Stimulated activated memory B cell treated with anti-CD40 and anti-IgM and Interleukin-4, amounts not matched to agents 10 μg/mL and 1 μg/mL and 100 μg/mL, for 72 hours (primary cell): Measurements from ENCODE around the gene BHLHE40.

Experiments
- ATAC-seq: fragments of 150-1000 bp; cut with Tn5 transposase; 2 replicates; pipeline ENCODE4 v1.10.0; 2021
- H3K27ac Mint-ChIP-seq: one replicate; pipeline ENCODE4 v1.8.0; 2022; ENCODE audit warnings: mild to moderate bottlenecking, mixed read lengths
- H3K27me3 Mint-ChIP-seq: one replicate; pipeline ENCODE4 v1.8.0; 2022; ENCODE audit warnings: mixed read lengths
- H3K36me3 Mint-ChIP-seq: one replicate; pipeline ENCODE4 v1.8.0; 2022; ENCODE audit warnings: mixed read lengths
- H3K4me1 Mint-ChIP-seq: one replicate; pipeline ENCODE4 v1.8.0; 2022; ENCODE audit warnings: mixed read lengths
- H3K4me3 Mint-ChIP-seq: one replicate; pipeline ENCODE4 v1.8.0; 2022; ENCODE audit warnings: mild to moderate bottlenecking, moderate library complexity, mixed read lengths
- H3K9me3 Mint-ChIP-seq: one replicate; pipeline ENCODE4 v1.8.0; 2022; ENCODE audit warnings: mixed read lengths

BHLHE40 gene

GRCh38 chr3:4979428-4980228 lies at the start of gene BHLHE40:
Gene BHLHE40 (plus strand): TSS chr3:4979437. CDS start chr3:4979719, 282 bp downstream.
- H3K4me1 Mint-ChIP-seq: peaks cover 59% of the 10 kb centered on the region
- peak within 1 kb of the TSS; percentile 98 for H3K27ac Mint-ChIP-seq
- ATAC-seq: peak; percentile 29
- H3K4me3 Mint-ChIP-seq: peak within 1 kb of the TSS; percentile 98
- peaks cover 49% of the 10 kb centered on the region for H3K36me3 Mint-ChIP-seq
- H3K27me3 Mint-ChIP-seq: no peaks in the 10 kb centered on the region
- no peaks in the 10 kb centered on the region for H3K9me3 Mint-ChIP-seq

- no peak for ATAC-seq
- H3K27me3 Mint-ChIP-seq: no peaks in the 10 kb centered on the region
- H3K4me1 Mint-ChIP-seq: peaks cover 18% of the 10 kb centered on the region
- no peak overlapping the region for H3K4me3 Mint-ChIP-seq
- no peaks in the 10 kb centered on the region for H3K36me3 Mint-ChIP-seq
- H3K9me3 Mint-ChIP-seq: no peaks in the 10 kb centered on the region
- no peak overlapping the region for H3K27ac Mint-ChIP-seq
Measured at GRCh38 chr3:4930501-4930900, 48.7 kb upstream of the BHLHE40 start.

- no peaks in the 10 kb centered on the region for H3K36me3 Mint-ChIP-seq
- ATAC-seq: no peak
- H3K27me3 Mint-ChIP-seq: no peaks in the 10 kb centered on the region
- H3K27ac Mint-ChIP-seq: no peak overlapping the region
- H3K4me1 Mint-ChIP-seq: peaks cover 17% of the 10 kb centered on the region
- H3K4me3 Mint-ChIP-seq: no peak overlapping the region
- H3K9me3 Mint-ChIP-seq: no peaks in the 10 kb centered on the region
Measured at GRCh38 chr3:4934050-4934449, 45.2 kb upstream of the BHLHE40 start.

- Mint-ChIP-seq H3K4me1 (peaks cover 17% of the 10 kb centered on the region), H3K27me3 (no peaks in the 10 kb centered on the region), H3K36me3 (no peaks in the 10 kb centered on the region), H3K9me3 (no peaks in the 10 kb centered on the region), H3K27ac (no peak overlapping the region), H3K4me3 (no peak overlapping the region)
- no peak for ATAC-seq
Measured at GRCh38 chr3:4935347-4935746, 43.9 kb upstream of the BHLHE40 start.

- Mint-ChIP-seq H3K4me1 (peaks cover 17% of the 10 kb centered on the region), H3K27ac (no peak overlapping the region), H3K27me3 (no peaks in the 10 kb centered on the region), H3K36me3 (no peaks in the 10 kb centered on the region), H3K4me3 (no peak overlapping the region), H3K9me3 (no peaks in the 10 kb centered on the region)
- no peak for ATAC-seq
Measured at GRCh38 chr3:4936982-4937614, 42.1 kb upstream of the BHLHE40 start.

GRCh38 chr3:4938281-4938982 lies 40.8 kb upstream of the BHLHE40 start:
- ATAC-seq: no peak
- peaks cover 17% of the 10 kb centered on the region for H3K4me1 Mint-ChIP-seq
- H3K4me3 Mint-ChIP-seq: no peak overlapping the region
- no peaks in the 10 kb centered on the region for H3K27me3 Mint-ChIP-seq
- no peaks in the 10 kb centered on the region for H3K36me3 Mint-ChIP-seq
- H3K9me3 Mint-ChIP-seq: no peaks in the 10 kb centered on the region
- no peak overlapping the region for H3K27ac Mint-ChIP-seq

GRCh38 chr3:4939276-4939675 lies 40.0 kb upstream of the BHLHE40 start:
- no peaks in the 10 kb centered on the region for H3K36me3 Mint-ChIP-seq
- H3K4me1 Mint-ChIP-seq: peaks cover 17% of the 10 kb centered on the region
- H3K27me3 Mint-ChIP-seq: no peaks in the 10 kb centered on the region
- H3K4me3 Mint-ChIP-seq: no peak overlapping the region
- H3K9me3 Mint-ChIP-seq: no peaks in the 10 kb centered on the region
- ATAC-seq: no peak
- H3K27ac Mint-ChIP-seq: no peak overlapping the region

GRCh38 chr3:4940985-4941384 lies 38.3 kb upstream of the BHLHE40 start:
- Mint-ChIP-seq H3K27ac (no peak overlapping the region), H3K27me3 (no peaks in the 10 kb centered on the region), H3K9me3 (no peaks in the 10 kb centered on the region), H3K36me3 (no peaks in the 10 kb centered on the region), H3K4me3 (no peak overlapping the region), H3K4me1 (peaks cover 10% of the 10 kb centered on the region)
- no peak for ATAC-seq

GRCh38 chr3:4943549-4943948 lies 35.7 kb upstream of the BHLHE40 start:
- Mint-ChIP-seq H3K4me3 (no peak overlapping the region), H3K4me1 (no peaks in the 10 kb centered on the region), H3K27ac (no peak overlapping the region), H3K9me3 (no peaks in the 10 kb centered on the region), H3K36me3 (no peaks in the 10 kb centered on the region), H3K27me3 (no peaks in the 10 kb centered on the region)
- ATAC-seq: no peak

GRCh38 chr3:4945324-4945723 lies 33.9 kb upstream of the BHLHE40 start:
- Mint-ChIP-seq H3K36me3 (no peaks in the 10 kb centered on the region), H3K27me3 (no peaks in the 10 kb centered on the region), H3K9me3 (no peaks in the 10 kb centered on the region), H3K4me1 (no peaks in the 10 kb centered on the region), H3K27ac (no peak overlapping the region), H3K4me3 (no peak overlapping the region)
- ATAC-seq: no peak

- H3K36me3 Mint-ChIP-seq: no peaks in the 10 kb centered on the region
- no peaks in the 10 kb centered on the region for H3K27me3 Mint-ChIP-seq
- no peak for ATAC-seq
- no peak overlapping the region for H3K27ac Mint-ChIP-seq
- H3K4me1 Mint-ChIP-seq: no peaks in the 10 kb centered on the region
- H3K9me3 Mint-ChIP-seq: no peaks in the 10 kb centered on the region
- no peak overlapping the region for H3K4me3 Mint-ChIP-seq
Measured at GRCh38 chr3:4947028-4947427, 32.2 kb upstream of the BHLHE40 start.

- Mint-ChIP-seq H3K27ac (no peak overlapping the region), H3K4me1 (no peaks in the 10 kb centered on the region), H3K36me3 (no peaks in the 10 kb centered on the region), H3K9me3 (no peaks in the 10 kb centered on the region), H3K27me3 (no peaks in the 10 kb centered on the region), H3K4me3 (no peak overlapping the region)
- no peak for ATAC-seq
Measured at GRCh38 chr3:4948395-4948794, 30.8 kb upstream of the BHLHE40 start.

GRCh38 chr3:4949004-4949403 lies 30.2 kb upstream of the BHLHE40 start:
- Mint-ChIP-seq H3K27me3 (no peaks in the 10 kb centered on the region), H3K4me3 (no peak overlapping the region), H3K36me3 (no peaks in the 10 kb centered on the region), H3K27ac (no peak overlapping the region), H3K9me3 (no peaks in the 10 kb centered on the region), H3K4me1 (no peaks in the 10 kb centered on the region)
- ATAC-seq: no peak

GRCh38 chr3:4949659-4950058 lies 29.6 kb upstream of the BHLHE40 start:
- ATAC-seq: no peak
- Mint-ChIP-seq H3K9me3 (no peaks in the 10 kb centered on the region), H3K27me3 (no peaks in the 10 kb centered on the region), H3K27ac (no peak overlapping the region), H3K36me3 (no peaks in the 10 kb centered on the region), H3K4me3 (no peak overlapping the region), H3K4me1 (no peaks in the 10 kb centered on the region)

GRCh38 chr3:4950351-4950784 lies 28.9 kb upstream of the BHLHE40 start:
- H3K4me3 Mint-ChIP-seq: no peak overlapping the region
- ATAC-seq: no peak
- H3K9me3 Mint-ChIP-seq: no peaks in the 10 kb centered on the region
- no peaks in the 10 kb centered on the region for H3K27me3 Mint-ChIP-seq
- H3K27ac Mint-ChIP-seq: no peak overlapping the region
- H3K36me3 Mint-ChIP-seq: no peaks in the 10 kb centered on the region
- H3K4me1 Mint-ChIP-seq: no peaks in the 10 kb centered on the region
